HG02840 (cell line): ENCODE measurements around the gene CHST7.
"Not testable (repeated sequence)": the region's sequence is repeated elsewhere in the genome, so short reads cannot be mapped to it uniquely, and the experiment has no call there.

Experiments used
- ATAC-seq: cut with Tn5 transposase; IDR thresholded peaks from one replicate; pipeline ENCODE4 v1.9.1; 2021; ENCODE audit warnings: mild to moderate bottlenecking, moderate library complexity, moderate number of reproducible peaks; ENCODE audit not compliant: unreplicated experiment, low FRiP score

CHST7 gene, protein sequence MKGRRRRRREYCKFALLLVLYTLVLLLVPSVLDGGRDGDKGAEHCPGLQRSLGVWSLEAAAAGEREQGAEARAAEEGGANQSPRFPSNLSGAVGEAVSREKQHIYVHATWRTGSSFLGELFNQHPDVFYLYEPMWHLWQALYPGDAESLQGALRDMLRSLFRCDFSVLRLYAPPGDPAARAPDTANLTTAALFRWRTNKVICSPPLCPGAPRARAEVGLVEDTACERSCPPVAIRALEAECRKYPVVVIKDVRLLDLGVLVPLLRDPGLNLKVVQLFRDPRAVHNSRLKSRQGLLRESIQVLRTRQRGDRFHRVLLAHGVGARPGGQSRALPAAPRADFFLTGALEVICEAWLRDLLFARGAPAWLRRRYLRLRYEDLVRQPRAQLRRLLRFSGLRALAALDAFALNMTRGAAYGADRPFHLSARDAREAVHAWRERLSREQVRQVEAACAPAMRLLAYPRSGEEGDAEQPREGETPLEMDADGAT

DNA sequence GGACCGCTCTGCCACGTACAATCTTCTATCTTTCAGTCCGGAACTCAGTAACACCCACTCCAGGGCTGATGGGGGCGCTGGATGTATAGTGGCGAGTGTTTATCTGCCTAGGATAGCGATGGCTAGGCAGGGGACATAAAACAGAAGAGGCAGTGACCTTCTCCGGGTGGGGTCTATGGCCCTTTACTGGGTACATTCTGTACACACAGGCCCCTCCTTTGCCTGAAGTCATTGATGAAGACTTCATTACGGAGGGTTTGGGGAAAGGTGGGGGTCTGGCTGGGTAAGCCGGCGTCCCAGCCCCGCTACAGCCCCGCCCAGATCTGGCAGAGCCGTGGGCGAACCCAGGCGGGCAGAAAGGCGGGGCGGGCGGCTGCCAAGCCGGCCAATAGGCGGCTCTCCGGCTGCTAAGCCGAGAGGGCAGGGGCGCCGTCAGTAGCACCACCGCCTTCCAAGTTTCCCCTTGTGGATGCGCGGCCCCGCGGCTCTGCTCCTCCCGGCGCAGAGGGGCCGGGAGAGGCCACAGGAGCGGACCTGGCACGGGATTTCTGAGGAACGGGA lies at the start of gene CHST7:
Gene CHST7 (plus strand): TSS at position 435 of the 561 bp plus-strand sequence. CDS start 167 bp downstream, outside the sequence.
- peak; percentile 31 for ATAC-seq

DNA sequence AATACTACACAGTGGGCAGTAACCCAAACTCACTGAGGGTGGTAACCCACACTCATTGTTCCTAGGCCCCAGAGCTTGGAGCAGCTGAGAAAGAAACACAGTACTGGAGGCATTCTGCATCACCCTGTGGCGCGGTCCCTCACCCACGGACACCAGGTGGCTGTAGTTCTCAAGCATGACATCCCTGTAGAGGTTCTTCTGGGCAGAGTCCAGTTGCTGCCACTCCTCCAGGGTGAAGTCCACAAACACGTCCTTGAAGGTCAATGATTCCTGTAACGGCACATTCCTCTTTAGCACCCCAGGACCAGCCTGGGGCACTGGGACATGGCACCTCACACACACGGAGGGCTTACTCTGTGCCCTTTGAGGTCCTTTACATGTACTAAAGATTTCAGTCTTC lies 44.9 kb upstream of the CHST7 start:
- ATAC-seq, result not testable (repeated sequence)

DNA sequence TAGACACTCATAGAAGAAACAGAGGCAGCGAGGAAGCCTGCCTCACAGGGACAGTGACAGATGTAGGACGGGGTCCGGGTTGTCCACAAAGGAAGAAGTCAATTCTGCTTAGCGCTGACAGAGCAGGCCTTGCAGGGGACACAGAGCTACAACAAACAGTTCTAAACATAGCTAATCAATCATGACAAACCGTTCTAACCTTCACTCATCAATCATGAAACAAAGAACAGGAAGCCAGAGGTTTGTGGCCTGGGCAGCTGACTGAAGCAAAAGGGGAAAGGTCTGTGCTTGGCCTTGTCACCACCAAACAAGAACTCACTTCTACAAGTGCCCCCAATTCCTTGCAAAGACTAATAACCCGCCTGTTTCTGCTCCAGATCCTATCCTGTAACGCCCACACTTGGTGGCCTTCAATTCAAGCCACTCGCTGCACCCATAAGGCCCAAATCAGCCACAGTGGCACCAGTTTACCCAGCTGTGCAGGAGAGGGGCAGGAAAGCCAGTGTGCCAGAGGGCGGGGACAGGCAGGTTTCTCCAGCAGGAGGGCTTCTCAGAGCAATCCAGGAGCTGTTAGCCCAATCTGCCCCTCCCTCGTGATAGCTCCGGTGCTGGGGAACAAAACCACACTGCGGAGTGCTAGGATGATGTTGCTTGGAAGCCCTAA lies 43.7 kb upstream of the CHST7 start:
- ATAC-seq, result not testable (repeated sequence)

DNA sequence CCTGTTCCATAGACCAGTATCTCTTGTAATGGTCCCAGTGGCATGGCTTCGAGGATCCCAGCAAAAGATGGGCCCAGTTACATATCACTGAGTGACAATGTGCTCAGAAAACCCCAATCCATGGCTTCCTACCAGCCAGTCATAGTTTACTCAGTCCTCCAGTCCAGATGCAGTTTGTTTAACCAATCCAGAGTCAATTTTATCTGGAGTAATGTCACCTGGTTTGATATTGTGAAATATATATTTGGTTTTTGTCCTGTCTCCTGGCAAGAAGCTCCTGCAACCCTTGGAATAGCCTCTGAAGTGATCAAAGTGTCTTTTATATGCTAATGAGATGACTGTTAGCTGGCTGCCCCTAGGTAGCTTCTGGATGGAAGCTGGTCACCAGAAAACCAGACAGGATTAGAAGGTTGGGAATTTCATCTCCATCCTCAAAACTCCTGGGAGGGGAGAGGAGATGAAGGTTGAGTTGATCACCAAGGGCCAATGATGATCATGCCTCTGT lies 43.1 kb upstream of the CHST7 start:
- not testable (repeated sequence) for ATAC-seq

- no peak for ATAC-seq
These were observed 42.1 kb upstream of the CHST7 start for GRCh38 chrX:46531442-46531841.

- ATAC-seq, result no peak
These were observed 30.1 kb upstream of the CHST7 start for GRCh38 chrX:46543441-46543840.

- ATAC-seq, result not testable (repeated sequence)
These were observed 29.0 kb upstream of the CHST7 start for GRCh38 chrX:46544527-46544926.

GRCh38 chrX:46545111-46546005 lies 28.2 kb upstream of the CHST7 start, which contains the start of gene ZNF674:
Gene ZNF674 (minus strand): TSS chrX:46545421. CDS start chrX:46542087, 3,334 bp downstream.
- peak; percentile 82 for ATAC-seq

GRCh38 chrX:46547857-46548256 lies 25.7 kb upstream of the CHST7 start:
- no peak for ATAC-seq

- no peak for ATAC-seq
These were observed 23.7 kb upstream of the CHST7 start for GRCh38 chrX:46549914-46550313.

- ATAC-seq, result no peak
These were observed 22.0 kb upstream of the CHST7 start for GRCh38 chrX:46551494-46552128.

GRCh38 chrX:46553935-46554334 lies 19.6 kb upstream of the CHST7 start:
- ATAC-seq, result no peak

- no peak for ATAC-seq
These were observed 18.6 kb upstream of the CHST7 start for GRCh38 chrX:46554942-46555341.

DNA sequence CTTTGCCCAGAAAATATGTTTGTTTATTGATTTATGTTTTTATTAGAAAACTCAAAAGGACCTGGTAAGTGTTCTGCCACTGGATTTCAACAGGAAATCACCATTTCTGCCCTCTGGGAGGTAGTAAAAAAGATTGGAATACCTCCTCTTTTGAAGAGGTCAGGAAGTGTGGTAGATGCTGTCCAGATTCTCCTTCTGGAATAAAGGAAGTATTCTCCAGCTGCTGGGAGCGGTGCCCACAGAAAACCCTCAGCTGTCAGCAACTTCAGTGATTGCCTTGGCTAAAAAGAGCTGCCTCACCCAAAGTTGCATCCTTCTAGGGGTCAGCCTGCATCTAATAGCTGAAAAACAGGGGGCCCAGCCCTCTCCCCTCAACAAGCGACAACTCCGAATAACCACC lies 14.5 kb upstream of the CHST7 start:
- ATAC-seq, result no peak

GRCh38 chrX:46561824-46562657 lies 11.5 kb upstream of the CHST7 start:
- peak; percentile 99 for ATAC-seq

DNA sequence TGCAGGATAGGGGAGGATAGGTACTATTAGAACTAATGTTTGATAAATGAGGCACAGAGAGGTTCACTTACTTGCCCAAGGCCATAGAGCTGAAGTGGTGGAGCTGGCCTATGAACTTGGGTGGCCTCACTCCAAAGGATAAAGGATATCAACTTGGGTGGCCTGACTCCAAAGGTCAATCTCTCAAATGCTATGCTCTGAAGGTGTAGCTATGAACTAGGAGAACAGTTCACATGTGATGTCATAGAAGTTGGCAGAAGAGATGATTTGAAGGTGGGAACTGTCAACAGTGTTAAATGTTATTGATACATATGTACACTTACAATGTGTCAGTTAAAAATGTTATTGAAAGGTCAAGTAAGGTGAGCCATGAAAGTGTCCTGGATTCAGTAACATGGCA lies 6.2 kb upstream of the CHST7 start:
- no peak for ATAC-seq

DNA sequence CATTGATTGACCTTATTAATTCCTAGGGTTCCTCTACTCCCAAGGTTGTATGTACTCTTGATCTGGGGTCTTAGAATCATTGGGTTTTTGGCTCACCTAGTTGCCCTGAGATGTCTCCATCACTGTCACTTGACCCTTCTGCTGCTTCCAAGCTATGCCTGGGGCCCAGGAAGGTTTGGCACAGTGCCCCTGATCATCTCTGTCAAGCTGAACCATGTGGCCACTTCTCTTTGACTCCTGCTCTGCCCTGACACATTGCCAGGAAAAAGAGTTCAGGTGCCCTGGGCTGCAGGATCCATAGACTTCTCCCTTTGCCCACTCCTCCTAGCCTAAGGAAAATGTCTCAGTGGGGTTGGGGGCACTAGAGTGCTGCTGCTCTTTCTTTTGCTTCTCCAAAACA lies 3.9 kb upstream of the CHST7 start:
- no peak for ATAC-seq

DNA sequence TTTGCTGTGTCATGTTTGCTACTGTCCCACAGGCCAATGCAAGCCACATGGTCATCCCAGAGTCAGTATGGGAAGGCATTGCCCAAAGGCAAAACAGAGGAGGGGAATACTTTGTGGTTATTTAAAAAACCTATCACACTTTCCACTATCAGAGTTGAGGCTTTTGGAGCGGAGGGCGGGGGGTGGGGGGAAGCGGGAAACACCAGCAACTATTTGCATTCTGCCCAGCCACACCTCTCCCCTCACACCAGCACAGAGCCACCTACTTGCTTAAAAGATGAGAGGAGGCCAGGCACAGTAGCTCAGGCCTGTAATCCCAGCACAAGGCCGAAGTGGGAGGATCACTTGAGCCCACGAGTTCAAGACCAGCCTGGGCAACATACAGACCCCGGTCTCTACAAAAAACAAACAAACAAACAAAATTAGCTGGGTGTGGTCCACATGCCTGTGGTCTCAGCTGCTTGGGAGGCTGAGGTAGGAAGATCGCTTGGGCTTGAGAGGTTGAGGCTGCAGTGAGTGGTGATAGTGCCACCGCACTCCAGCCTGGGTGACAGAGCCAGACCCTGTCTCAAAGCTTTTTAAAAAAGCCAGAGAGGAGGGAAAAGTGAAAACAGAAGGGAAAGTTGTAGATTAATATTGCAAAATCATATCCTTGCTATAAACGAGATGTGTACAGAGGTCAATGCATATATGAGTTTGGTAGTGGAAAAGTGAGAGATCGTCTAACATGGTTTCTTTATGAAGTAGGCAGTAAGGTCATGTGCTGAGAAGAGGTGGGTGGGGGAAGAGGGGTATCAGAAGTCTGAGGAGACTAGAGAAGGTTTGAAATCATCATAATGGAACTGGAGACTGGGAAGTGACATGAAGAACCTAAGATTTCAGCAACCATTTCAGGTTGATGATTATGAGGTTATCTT lies 1.9 kb upstream of the CHST7 start:
- ATAC-seq, result no peak
